ENCODE results near the gene SARDH.

DNA sequence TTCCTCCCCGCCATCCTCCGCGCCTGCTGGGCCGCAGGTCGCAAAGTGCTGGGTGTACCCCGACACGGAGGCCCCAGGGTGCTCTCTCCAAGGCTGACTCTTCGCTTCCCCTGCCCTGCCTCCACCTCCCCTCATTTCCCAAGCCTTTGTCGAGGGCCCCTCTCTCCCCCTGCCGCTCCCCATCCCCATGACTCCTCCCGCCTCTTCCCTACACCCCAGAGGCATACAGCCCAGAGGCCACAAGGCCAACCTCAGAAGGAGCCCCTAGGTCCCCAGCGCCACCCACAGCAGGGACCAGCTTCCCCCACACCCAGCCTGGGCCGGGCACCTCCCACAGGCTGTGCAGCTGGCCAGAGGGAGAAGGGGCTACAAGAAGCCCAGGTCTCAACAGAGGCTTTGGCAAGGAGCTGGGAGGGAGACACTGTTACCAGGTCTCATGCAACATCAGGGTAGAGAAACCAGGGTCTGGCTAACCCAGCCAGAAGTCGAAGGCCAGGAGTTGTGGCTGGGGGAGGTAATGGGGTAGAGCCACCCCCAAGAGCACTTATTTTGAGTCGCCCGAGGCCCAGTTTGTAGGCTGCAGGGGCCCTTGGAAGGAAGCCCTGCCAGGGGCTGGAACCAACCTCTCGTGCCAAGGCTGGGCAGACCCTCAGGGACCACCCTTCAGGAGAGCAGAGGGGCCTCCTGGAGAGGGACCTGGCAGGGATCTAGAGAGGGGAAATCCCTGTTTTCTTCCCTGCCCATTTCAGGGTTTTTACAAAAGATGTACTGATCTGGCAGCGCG lies 24.5 kb upstream of the SARDH start:
- TF ChIP-seq, protein P1, sequence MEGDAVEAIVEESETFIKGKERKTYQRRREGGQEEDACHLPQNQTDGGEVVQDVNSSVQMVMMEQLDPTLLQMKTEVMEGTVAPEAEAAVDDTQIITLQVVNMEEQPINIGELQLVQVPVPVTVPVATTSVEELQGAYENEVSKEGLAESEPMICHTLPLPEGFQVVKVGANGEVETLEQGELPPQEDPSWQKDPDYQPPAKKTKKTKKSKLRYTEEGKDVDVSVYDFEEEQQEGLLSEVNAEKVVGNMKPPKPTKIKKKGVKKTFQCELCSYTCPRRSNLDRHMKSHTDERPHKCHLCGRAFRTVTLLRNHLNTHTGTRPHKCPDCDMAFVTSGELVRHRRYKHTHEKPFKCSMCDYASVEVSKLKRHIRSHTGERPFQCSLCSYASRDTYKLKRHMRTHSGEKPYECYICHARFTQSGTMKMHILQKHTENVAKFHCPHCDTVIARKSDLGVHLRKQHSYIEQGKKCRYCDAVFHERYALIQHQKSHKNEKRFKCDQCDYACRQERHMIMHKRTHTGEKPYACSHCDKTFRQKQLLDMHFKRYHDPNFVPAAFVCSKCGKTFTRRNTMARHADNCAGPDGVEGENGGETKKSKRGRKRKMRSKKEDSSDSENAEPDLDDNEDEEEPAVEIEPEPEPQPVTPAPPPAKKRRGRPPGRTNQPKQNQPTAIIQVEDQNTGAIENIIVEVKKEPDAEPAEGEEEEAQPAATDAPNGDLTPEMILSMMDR (IDR thresholded peaks at IDR 0.05; ENCODE audit: poor library complexity, severe bottlenecking): no peak
- TF ChIP-seq EZH2 (IDR thresholded peaks at IDR 0.05; ENCODE audit: borderline replicate concordance, insufficient read depth, low read length, poor library complexity, severe bottlenecking) (no peak), SMC3 (conservative IDR thresholded peaks at IDR 0.05; ENCODE audit: poor library complexity) (no peak), RAD21 (conservative IDR thresholded peaks at IDR 0.05) (no peak), MXI1 (conservative IDR thresholded peaks at IDR 0.05; ENCODE audit: poor library complexity, severe bottlenecking) (no peak), EP300 (conservative IDR thresholded peaks at IDR 0.05; ENCODE audit: poor library complexity, severe bottlenecking) (no peak), POLR2AphosphoS5 (IDR thresholded peaks at IDR 0.05) (no peak), TAF1 (IDR thresholded peaks at IDR 0.05; ENCODE audit: low read depth) (no peak)

All from neural cell (in vitro differentiated cells).